HG03342 (cell line): ENCODE data around the gene INHA.

Experiments
- ATAC-seq: cut with Tn5 transposase; IDR thresholded peaks from one replicate; pipeline ENCODE4 v1.9.1; 2021; ENCODE audit warnings: mild to moderate bottlenecking, moderate library complexity; ENCODE audit not compliant: unreplicated experiment

The INHA gene

GRCh38 chr2:219539926-219540678 lies 32.0 kb upstream of the INHA start:
- ATAC-seq = no peak

GRCh38 chr2:219540784-219541504 lies 31.2 kb upstream of the INHA start:
- ATAC-seq = no peak

- ATAC-seq = peak; percentile 42
Measured at GRCh38 chr2:219541611-219542180, 30.4 kb upstream of the INHA start.

GRCh38 chr2:219542931-219543595 lies 29.0 kb upstream of the INHA start:
- ATAC-seq = peak; percentile 41

GRCh38 chr2:219543596-219544358 lies 28.3 kb upstream of the INHA start, which contains the start of the genes CHPF and TMEM198:
Gene CHPF (minus strand): TSS chr2:219543809. CDS start chr2:219543538, 271 bp downstream.
Gene TMEM198 (plus strand): TSS chr2:219544028. CDS start chr2:219544728, 700 bp downstream.
- ATAC-seq = peak; percentile 75

- ATAC-seq = no peak
Measured at GRCh38 chr2:219544567-219544966, 27.5 kb upstream of the INHA start.

GRCh38 chr2:219545295-219545942 lies 26.7 kb upstream of the INHA start:
- no peak for ATAC-seq

GRCh38 chr2:219545943-219546352 lies 26.2 kb upstream of the INHA start:
- no peak for ATAC-seq

- ATAC-seq = no peak
Measured at GRCh38 chr2:219547621-219548020, 24.5 kb upstream of the INHA start.

- no peak for ATAC-seq
Measured at GRCh38 chr2:219548990-219549389, 23.1 kb upstream of the INHA start.

- no peak for ATAC-seq
Measured at GRCh38 chr2:219549619-219550018, 22.5 kb upstream of the INHA start.

GRCh38 chr2:219551441-219552381 lies 20.4 kb upstream of the INHA start:
- ATAC-seq = peak; percentile 17

GRCh38 chr2:219552382-219553167 lies 19.5 kb upstream of the INHA start:
- peak; percentile 93 for ATAC-seq

GRCh38 chr2:219553168-219553417 lies 19.0 kb upstream of the INHA start:
- ATAC-seq = no peak

GRCh38 chr2:219553463-219553963 lies 18.6 kb upstream of the INHA start:
- no peak for ATAC-seq

- ATAC-seq = no peak
Measured at GRCh38 chr2:219554350-219554749, 17.8 kb upstream of the INHA start.

- ATAC-seq = no peak
Measured at GRCh38 chr2:219555956-219556355, 16.2 kb upstream of the INHA start.

GRCh38 chr2:219556413-219556812 lies 15.7 kb upstream of the INHA start:
- ATAC-seq = no peak
